ENCODE results near the gene HOXA9. TPM values are rescaled to one million over a fixed set of nuclear protein-coding genes. Genes with fewer than 3 reads are reported as not detected.

HOXA9 gene
- total RNA-seq, 1 donor from 2014 or later, result not detected

GRCh38 chr7:27134392-27134791 lies 30.9 kb downstream of the HOXA9 start:
- DNase-seq (ENCODE audit: low read depth) (no peak), FAIRE-seq (no peak)
- Histone ChIP-seq H3K4me3 (ENCODE audit: low read depth, low read length) (no peak overlapping the region), H3K36me3 (ENCODE audit: control insufficient read depth, insufficient read depth, low read length) (no peaks in the 10 kb centered on the region), H3K27me3 (ENCODE audit: control insufficient read depth, insufficient read depth, low read length) (peaks cover 57% of the 10 kb centered on the region)
- no peak for TF ChIP-seq CTCF (IDR thresholded peaks at IDR 0.05; ENCODE audit: insufficient read depth, low read length, severe bottlenecking)

GRCh38 chr7:27133409-27134231 lies 31.7 kb downstream of the HOXA9 start:
- DNase-seq (ENCODE audit: low read depth) (no peak), FAIRE-seq (no peak)
- Histone ChIP-seq H3K27me3 (ENCODE audit: control insufficient read depth, insufficient read depth, low read length) (peaks cover 58% of the 10 kb centered on the region), H3K36me3 (ENCODE audit: control insufficient read depth, insufficient read depth, low read length) (no peaks in the 10 kb centered on the region), H3K4me3 (ENCODE audit: low read depth, low read length) (no peak overlapping the region)
- TF ChIP-seq CTCF (IDR thresholded peaks at IDR 0.05; ENCODE audit: insufficient read depth, low read length, severe bottlenecking), result no peak

GRCh38 chr7:27132978-27133377 lies 32.4 kb downstream of the HOXA9 start:
- Histone ChIP-seq H3K27me3 (ENCODE audit: control insufficient read depth, insufficient read depth, low read length) (peaks cover 58% of the 10 kb centered on the region), H3K4me3 (ENCODE audit: low read depth, low read length) (no peak overlapping the region), H3K36me3 (ENCODE audit: control insufficient read depth, insufficient read depth, low read length) (no peaks in the 10 kb centered on the region)
- DNase-seq (ENCODE audit: low read depth), result no peak
- FAIRE-seq, result no peak
- TF ChIP-seq CTCF (IDR thresholded peaks at IDR 0.05; ENCODE audit: insufficient read depth, low read length, severe bottlenecking), result no peak

- no peak for DNase-seq (ENCODE audit: low read depth)
- FAIRE-seq, result no peak
- Histone ChIP-seq H3K4me3 (ENCODE audit: low read depth, low read length) (no peak overlapping the region), H3K27me3 (ENCODE audit: control insufficient read depth, insufficient read depth, low read length) (peaks cover 60% of the 10 kb centered on the region), H3K36me3 (ENCODE audit: control insufficient read depth, insufficient read depth, low read length) (no peaks in the 10 kb centered on the region)
- no peak for TF ChIP-seq CTCF (IDR thresholded peaks at IDR 0.05; ENCODE audit: insufficient read depth, low read length, severe bottlenecking)
These were observed 33.1 kb downstream of the HOXA9 start for GRCh38 chr7:27132214-27132613.

- Histone ChIP-seq H3K36me3 (ENCODE audit: control insufficient read depth, insufficient read depth, low read length) (no peaks in the 10 kb centered on the region), H3K27me3 (ENCODE audit: control insufficient read depth, insufficient read depth, low read length) (peaks cover 61% of the 10 kb centered on the region), H3K4me3 (ENCODE audit: low read depth, low read length) (no peak overlapping the region)
- DNase-seq (ENCODE audit: low read depth) (no peak), FAIRE-seq (no peak)
- no peak for TF ChIP-seq CTCF (IDR thresholded peaks at IDR 0.05; ENCODE audit: insufficient read depth, low read length, severe bottlenecking)
These were observed 33.9 kb downstream of the HOXA9 start for GRCh38 chr7:27131390-27131819.

All from bronchial epithelial cell (primary cell).